K562 (cell line): ENCODE results near the gene WBP1L.

Experiments used
- MAFF ChIP-seq: IDR thresholded peaks from 2 replicates; pipeline ENCODE4 v1.6.1; 2012; ENCODE audit warnings: low read length, improper control_type of control experiment
- MYNN ChIP-seq, 2 experiments: sonication (generic); formaldehyde crosslinking in 1 of 2; IDR thresholded peaks; 2 replicates each; pipeline versions ENCODE4 v1.5.0 to v1.6.1; 2016 to 2020; ENCODE audit warnings: antibody characterized with exemption in 1 of 2, missing genetic modification reagents in 1 of 2
- TAF1 ChIP-seq: IDR thresholded peaks from 2 replicates; pipeline ENCODE4 v1.6.1; 2011; ENCODE audit warnings: mild to moderate bottlenecking, low read length, moderate library complexity; ENCODE audit not compliant: insufficient read depth, control insufficient read depth, severe bottlenecking; ENCODE audit errors: extremely low read depth
- ZC3H8 ChIP-seq: fragments of 450-650 bp; IDR thresholded peaks from 2 replicates; pipeline ENCODE4 v1.6.1; 2017
- TF ChIP-seq, protein P1 (sequence below): sonication (generic); formaldehyde crosslinking; IDR thresholded peaks from 2 replicates; pipeline ENCODE4 v1.9.0; 2022; ENCODE audit warnings: mild to moderate bottlenecking, missing genetic modification reagents
- TF ChIP-seq, protein P2 (sequence below), 3 experiments: IDR thresholded peaks in 2 of 3; conservative IDR thresholded peaks in 1 of 3; 2 replicates each; pipeline ENCODE4 v1.5.1; 2011 to 2012; ENCODE audit warnings: low read length in 3 of 3, mild to moderate bottlenecking in 3 of 3, control low read depth in 2 of 3, improper control_type of control experiment in 1 of 3, inconsistent platforms in 1 of 3, low read depth in 1 of 3, mixed read lengths in 1 of 3, moderate library complexity in 1 of 3; ENCODE audit not compliant: insufficient read depth in 2 of 3

DNA sequence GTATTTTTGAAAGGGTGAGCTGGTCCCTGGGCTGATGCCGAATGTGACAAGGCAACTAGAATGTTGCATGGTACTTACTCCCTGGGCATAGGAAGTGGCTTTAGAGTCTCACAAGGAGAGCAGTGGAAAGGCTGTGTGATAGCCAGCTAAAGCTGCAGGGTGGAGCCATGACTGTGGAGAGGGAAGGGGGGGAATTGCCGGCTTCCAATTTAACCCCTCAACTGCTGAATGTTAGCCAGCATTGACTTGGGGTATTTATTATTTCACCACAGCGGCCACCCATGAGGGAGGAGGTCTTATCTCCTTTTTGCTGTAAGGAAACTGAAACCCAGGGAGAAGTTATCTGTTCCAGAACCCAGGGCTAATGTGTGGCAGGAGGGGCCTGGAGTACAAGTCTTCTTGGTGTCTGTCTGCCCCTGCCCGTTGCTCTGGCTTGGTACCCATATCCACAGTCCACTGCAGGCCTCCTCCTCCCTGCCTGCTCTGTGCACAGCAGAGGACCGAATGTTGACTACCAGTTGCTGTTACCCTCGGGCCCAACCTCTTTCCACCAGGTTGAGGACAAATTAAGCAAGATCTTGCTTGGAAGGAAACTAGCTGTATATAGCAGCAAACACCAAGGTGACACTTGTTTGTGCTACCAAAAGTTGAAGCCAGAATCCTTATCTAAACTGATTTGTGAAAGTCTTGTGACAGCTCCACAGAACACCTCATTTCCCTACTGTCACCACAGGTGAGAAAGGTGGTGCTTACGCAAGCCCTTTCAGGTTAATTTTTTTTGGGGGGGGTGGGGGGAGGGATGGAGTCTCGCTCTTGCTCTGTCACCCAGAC is 37.6 kb downstream of the WBP1L start:
- TF ChIP-seq, protein P1, sequence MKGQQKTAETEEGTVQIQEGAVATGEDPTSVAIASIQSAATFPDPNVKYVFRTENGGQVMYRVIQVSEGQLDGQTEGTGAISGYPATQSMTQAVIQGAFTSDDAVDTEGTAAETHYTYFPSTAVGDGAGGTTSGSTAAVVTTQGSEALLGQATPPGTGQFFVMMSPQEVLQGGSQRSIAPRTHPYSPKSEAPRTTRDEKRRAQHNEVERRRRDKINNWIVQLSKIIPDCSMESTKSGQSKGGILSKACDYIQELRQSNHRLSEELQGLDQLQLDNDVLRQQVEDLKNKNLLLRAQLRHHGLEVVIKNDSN: no peak
- no peak for TF ChIP-seq TAF1
- TF ChIP-seq, protein P2, sequence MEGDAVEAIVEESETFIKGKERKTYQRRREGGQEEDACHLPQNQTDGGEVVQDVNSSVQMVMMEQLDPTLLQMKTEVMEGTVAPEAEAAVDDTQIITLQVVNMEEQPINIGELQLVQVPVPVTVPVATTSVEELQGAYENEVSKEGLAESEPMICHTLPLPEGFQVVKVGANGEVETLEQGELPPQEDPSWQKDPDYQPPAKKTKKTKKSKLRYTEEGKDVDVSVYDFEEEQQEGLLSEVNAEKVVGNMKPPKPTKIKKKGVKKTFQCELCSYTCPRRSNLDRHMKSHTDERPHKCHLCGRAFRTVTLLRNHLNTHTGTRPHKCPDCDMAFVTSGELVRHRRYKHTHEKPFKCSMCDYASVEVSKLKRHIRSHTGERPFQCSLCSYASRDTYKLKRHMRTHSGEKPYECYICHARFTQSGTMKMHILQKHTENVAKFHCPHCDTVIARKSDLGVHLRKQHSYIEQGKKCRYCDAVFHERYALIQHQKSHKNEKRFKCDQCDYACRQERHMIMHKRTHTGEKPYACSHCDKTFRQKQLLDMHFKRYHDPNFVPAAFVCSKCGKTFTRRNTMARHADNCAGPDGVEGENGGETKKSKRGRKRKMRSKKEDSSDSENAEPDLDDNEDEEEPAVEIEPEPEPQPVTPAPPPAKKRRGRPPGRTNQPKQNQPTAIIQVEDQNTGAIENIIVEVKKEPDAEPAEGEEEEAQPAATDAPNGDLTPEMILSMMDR (IDR thresholded peaks at IDR 0.05 in 2 of 3, conservative IDR thresholded peaks at IDR 0.05 in 1 of 3; ENCODE audit: insufficient read depth in 2 of 3, low read depth in 1 of 3, low read length in 3 of 3): no peak
- TF ChIP-seq MAFF: no peak
- no peak for TF ChIP-seq MYNN (IDR thresholded peaks at IDR 0.05)
- TF ChIP-seq MYNN (CRISPR knock-in tag; IDR thresholded peaks at IDR 0.05): no peak
- no peak for TF ChIP-seq ZC3H8
